Measurements from ENCODE around the gene ANKRD66. TPM values are rescaled to one million over a fixed set of nuclear protein-coding genes. Genes with fewer than 3 reads are reported as not detected.
"Not testable (repeated sequence)": the region's sequence is repeated elsewhere in the genome, so short reads cannot be mapped to it uniquely, and the experiment has no call there.

ANKRD66 gene
- total RNA-seq, 2 experiments from 2014 or later: not detected

DNA sequence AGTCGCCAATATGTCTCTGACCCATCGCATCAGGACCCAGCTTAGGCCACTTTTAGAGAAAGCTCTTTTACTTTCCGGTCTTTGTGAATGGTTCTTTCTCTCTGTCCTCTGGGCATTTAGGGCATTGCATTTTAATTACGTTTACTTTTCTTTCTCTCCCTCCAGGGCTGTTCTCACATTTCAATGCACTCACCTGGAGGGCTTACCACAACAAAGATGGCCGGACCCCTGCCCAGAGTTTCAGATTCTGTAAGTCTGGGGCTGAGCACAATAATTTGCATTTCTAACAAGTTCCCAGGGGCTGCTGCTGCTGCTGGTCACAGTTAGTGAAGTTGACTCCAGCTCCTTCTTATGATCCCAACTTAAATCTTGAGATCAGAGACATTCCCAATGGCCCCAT is 3.0 kb downstream of the ANKRD66 start:
- POLR2A ChIA-PET: no interaction called here
- CTCF ChIA-PET: no interaction called here

DNA sequence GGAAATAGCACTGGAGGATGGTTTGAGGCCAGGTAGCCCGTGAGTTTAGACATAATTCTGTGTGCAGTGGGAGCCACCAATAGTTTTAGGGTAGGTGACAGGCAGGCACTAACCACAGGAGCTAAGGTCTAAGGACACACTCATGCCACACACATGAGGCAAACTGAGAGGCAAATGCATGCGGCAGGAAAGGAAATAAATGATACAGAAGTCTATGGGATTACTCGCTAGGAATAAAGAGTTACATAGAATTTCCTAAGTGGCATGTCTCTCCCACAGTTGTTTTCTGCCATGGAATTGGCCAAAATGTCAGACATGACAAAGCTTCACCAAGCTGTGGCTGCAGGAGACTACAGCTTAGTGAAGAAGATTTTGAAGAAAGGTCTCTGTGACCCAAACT is 4.9 kb downstream of the ANKRD66 start:
- POLR2A ChIA-PET: no interaction called here
- CTCF ChIA-PET: no interaction called here

DNA sequence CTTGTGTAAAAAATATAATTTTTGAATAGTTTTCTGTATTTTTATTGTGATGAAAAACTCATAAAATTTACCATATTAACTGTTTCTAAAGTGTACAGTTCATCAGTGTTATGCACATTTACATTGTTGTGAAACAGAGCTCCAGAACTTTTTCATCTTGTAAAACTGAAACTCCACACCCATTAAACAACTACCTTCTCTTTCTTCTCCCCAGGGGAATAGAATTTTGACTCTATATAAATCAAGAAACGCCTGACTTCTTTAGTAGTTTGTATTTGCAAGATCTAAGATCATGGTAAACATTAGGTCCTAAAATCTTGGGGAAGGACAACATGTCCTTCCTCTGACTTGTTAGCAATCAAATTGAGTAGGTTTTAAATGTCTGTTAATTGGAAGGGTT is 9.1 kb downstream of the ANKRD66 start:
- ChIA-PET POLR2A (no interaction called here), CTCF (no interaction called here)

DNA sequence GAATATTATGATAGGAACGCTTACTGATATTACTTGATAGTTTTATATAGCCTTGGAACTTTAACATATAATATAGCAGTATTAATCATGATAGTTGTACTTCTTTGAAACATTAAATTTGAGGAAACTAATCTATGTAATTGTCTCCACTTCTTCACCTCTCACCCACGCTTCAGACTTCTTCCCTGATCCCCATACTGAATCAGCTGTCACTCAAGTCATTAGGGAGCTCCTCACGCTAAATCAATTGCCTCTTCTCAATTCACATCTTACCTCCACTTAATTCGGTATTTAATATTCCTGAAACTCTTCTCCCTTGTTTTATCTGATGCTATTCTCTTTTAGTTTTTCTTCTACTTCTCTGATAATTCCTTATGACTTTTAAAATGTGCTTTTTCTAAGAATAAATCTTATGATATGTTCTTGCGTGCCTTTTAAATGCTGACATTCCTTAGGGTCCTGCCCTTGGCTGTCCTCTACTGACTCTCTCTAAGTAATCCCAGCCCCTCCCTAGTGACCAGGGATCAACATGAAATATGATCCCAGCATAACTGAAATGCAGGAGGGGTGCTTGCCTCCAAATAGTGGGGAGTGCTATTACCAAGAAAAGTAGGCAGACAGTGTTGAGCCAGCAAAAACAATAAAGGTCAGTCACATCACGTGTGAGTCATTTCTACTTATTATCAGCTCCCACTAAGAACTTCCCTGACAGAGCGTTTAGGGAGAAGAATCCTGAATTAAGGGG is 9.9 kb downstream of the ANKRD66 start:
- ChIA-PET CTCF (no interaction called here), POLR2A (no interaction called here)

DNA sequence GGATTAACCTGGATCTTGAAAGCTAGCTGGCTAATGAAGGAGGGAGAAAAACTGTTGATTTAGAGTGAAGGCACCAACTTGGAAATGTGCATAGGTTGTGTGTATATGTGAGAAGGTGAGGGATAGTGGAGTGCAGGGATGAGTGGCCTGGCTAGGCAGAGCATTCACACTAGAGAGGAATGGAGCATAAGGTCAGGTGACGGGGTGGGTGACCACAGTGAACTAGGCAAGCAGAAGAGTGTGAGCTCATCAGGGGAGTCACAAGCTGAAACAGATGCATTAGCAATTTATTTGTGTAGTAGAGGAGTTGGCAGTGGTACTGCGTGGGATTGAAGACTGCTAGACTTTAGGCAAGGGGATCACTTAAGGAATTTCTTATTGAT is 10.5 kb downstream of the ANKRD66 start:
- POLR2A ChIA-PET: no interaction called here

DNA sequence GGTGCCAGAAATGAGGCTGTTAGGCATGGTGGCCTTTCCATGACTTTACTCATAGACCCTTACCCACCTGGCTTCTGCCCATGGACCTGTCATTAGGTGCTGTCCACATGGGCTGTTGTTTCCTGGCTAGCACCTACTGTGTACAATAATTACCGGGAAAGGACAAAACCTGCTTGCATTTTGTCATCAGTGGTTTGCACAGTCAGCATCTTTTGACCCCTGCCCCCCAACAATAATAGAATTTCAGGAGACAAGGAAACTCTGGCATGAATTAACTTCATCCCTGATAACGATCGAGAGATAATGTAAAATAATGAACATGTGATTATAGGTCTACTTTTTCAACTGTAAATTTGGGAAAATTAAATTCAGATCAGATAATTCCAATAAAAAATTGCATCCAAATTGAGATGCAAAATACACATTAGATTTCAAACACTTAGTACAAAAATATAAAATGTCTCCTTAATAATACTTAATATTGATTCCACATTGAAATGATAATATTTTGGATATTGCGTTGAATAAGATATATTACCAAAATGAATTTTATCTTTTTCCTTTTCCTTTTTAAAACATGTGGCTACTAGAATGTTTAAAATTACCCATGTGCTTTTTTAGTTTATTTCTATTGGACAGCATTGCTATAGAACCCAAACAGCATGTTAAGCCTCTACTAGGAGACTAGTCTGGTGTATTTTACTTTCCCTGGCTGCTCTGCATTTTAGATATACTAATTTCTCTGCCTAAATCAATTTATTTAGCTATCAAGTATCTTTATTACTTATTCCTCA is 12.4 kb downstream of the ANKRD66 start:
- POLR2A ChIA-PET: no interaction called here
- CTCF ChIA-PET: no interaction called here

More for the DNA sequence above, 10.5 kb downstream of the ANKRD66 start:
- CTCF ChIA-PET: no interaction called here

DNA sequence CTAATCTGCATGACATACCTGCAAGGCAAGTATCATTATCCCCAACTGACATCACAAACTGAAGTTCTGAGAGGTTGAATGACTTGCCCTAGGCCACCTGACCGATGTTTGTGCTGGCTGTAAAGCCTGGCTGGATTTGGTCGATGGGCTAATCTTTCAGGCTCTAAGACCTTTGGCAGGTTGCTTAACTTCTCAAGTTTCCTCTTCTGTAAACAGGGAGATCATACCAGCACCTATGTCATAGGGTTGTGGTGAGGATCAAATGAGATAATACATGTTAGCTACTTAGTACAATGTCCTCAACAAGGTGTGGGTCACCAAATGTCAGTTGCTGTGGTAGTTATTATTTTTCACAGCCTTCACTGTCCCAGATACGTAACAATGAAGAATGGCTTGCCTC is 14.2 kb downstream of the ANKRD66 start:
- POLR2A ChIA-PET: no interaction called here
- CTCF ChIA-PET: no interaction called here

DNA sequence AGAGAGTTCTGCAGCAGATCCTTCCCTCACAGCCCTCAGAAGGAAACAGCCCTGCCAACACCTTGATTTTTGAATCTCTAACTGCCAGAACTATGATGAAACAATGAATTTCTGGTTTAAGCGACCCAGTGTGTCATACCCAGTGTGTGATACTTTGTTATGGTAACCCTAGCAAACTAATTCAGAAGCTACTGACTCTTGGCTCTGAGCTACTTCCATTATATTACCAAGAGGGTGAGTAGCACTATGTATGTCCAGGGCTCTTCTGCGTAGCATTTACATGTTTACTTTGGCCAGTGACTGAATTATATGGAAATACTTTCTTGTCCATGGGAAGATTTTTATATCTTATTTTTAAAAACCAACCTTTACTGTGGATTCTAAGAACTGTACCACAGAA is 16.7 kb downstream of the ANKRD66 start:
- POLR2A ChIA-PET: no interaction called here
- CTCF ChIA-PET: no interaction called here

DNA sequence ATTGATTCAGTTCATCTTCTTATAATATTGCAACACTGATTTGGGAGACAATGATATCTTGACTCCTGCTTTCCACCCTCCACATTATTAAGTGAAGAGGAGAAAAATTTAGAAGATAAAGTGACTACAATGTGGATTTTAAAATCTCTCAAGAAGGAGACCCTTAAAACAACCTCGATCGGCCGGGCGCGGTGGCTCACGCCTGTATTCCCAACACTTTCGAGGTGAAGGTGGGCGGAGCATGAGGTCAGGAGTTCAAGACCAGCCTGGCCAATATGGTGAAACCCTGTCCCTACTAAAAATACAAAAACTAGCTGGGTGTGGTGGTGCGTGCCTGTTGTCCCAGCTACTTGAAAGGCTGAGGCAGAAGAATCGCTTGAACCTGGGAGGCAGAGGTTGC is 17.5 kb downstream of the ANKRD66 start:
- CTCF ChIA-PET, POLR2A ChIA-PET: not testable (repeated sequence)

DNA sequence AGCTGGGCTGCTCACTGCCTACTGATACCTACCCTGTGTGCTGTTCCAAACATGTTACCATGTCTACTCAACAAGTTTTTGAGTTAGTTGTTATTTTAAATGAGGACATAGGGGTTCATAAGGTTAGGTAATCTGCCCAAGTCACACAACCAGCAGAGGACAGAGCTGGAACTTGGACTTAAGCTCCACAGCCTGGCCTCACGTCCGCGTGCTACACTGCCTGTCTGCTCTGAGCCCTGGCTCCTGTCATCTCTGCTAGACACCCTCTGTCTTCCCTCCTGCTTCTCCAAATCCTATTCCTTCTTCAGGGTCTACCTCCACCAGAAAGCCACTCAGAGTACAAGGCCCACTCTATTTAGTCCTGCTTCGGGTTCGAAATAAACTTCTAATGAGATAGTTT is 18.2 kb downstream of the ANKRD66 start:
- ChIA-PET POLR2A (no interaction called here), CTCF (no interaction called here)

DNA sequence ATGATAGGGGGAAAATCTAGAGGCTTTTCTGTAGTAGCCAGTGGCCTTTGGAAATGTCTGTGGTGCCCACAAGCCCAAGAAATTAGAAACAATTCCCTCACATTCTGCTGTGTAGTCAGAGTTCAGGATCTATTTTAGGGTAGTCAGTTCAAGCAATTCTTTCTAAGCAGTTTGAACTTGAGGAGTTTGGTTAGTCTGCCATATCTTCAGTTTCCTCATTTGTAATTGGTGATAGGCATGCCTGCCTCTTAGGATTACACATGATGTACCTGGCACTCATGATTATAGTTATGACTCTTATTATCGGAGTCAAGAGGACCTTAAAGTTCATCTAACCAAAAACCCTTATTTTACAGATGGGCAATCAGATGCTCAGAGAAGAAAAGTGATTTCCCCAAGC is 25.3 kb downstream of the ANKRD66 start:
- ChIA-PET CTCF (no interaction called here), POLR2A (no interaction called here)

DNA sequence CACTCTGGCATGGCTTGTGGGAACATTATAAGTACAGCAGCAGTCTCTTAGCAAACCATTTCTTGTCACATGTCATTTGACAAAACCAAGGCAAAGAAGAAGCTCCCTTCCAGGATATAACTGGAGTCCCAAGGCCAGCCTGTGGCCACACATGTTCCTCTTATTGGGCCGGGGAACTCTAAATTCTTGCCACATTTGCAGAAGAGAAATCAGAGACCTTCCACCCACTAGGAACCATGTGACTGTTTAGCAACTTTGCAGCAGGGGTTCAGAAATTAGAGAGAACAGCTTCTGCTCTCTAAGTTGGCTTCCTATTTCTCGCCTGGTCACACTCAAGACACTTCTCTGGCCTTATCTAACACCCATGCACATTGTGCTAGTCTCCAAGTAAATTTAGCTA is 26.0 kb downstream of the ANKRD66 start:
- POLR2A ChIA-PET: no interaction called here
- CTCF ChIA-PET: no interaction called here

DNA sequence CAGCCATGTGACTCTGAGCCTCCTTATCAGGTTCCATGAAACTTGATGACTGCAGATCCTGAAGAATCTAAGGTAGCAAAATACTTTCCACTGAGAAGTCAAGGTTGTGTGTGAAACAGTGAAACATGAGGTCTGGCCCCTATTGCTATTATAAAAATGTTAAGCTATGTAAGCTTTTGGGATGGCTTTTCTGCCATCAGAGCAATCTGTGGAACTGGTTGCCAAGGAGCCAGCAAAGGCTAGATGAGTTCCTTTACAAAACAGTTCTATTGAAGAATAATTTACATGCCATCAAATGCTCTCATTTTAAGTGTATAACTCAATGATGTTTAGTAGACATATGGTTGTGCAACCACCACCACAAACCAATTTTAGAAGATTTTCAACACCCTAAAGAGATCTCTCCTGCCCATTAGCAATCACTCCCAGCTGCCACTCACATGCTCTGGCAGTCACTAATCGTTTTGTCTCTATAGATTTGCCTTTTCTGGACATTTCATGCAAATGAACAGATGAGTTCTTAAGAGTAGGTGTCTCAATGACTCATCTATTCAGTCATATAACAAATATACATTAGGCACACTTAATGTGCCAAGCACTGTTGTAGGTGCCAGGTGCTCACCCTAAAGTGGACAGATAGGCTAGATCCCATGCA is 26.6 kb downstream of the ANKRD66 start:
- ChIA-PET POLR2A (no interaction called here), CTCF (no interaction called here)

DNA sequence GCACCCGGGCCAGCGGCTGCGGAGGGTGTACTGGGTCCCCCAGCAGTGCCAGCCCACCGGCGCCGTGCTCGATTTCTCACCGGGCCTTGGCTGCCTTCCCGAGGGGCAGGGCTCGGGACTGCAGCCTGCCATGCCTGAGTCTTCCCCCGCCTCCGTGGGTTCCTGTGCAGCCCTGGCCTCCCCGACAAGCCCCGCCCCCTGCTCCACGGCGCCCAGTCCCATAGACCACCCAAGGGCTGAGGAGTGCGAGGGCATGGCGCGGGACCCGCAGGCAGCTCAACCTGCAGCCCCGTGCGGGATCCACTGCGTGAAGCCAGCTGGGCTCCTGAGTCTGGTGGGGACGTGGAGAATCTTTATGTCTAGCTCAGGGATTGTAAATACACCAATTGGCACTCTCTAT is 28.0 kb downstream of the ANKRD66 start:
- POLR2A ChIA-PET, CTCF ChIA-PET: not testable (repeated sequence)

DNA sequence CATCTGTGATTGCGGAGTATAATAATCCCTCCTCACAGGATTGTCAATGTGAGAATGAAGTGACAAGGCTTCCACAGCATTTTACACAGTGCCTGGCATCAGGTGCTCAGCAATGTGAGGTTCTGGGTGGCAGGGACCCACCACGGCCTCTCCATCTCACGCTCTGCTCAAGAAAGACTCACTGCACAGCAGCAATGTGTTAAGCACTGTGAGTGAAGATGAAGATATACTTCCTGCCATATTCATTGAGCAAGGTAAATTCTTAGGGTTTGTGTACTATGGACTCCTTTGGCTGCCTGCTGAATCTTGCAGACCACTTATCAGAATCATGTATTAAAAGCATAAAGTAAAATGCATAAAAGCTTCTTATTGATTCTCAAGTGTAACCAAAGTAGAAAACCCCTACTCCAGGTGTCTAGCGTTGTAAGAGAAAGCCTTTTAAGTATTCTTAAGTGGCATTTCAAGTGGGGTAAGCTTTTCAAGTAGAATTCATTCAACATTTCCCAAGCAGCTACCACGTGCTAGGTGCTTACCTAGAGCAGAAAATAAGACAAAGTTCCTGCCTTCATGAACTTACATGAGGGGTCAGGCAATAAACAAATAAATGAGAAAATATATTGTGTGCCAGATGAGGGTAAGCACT is 29.5 kb downstream of the ANKRD66 start:
- POLR2A ChIA-PET: no interaction called here
- CTCF ChIA-PET: no interaction called here

DNA sequence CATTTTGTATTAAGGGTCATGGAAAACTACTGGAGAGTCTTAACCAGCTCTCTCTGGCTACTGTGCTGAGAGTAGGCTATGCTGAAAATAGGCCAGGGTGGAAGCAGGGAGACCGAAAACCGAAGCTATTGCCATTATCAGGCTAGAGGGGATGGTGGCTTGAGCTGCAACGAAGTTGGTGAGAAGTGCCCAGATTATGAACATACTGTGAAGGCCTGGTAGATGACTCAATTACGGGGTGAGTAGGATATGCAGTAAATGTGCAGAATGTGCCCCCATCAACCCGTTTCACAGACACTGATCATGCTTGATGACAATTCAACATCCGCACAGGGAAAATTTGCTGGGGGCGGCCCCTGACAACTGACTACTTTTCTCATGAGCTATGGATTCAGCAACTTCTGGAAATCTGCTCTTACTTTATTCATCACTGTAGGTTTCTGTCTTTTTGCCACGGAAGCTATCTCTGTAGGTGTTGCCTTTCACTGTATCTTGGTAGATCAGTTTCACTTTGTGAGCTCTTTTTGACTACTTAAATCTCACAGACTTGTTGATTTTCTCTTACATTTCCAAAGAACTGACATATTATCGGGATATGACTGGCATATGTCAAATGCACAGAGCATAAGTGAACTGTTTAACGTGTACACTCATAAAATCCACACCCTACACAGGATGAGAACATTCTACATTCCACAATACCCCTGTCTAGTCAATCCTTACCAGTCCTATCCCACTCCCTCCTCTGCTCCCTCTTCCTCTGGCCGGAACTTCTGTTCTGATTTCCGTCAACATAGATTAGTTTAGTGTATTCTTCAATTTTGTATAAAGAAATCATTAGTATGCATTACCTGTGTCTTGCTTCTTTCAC is 31.0 kb downstream of the ANKRD66 start:
- ChIA-PET CTCF (no interaction called here), POLR2A (no interaction called here)

DNA sequence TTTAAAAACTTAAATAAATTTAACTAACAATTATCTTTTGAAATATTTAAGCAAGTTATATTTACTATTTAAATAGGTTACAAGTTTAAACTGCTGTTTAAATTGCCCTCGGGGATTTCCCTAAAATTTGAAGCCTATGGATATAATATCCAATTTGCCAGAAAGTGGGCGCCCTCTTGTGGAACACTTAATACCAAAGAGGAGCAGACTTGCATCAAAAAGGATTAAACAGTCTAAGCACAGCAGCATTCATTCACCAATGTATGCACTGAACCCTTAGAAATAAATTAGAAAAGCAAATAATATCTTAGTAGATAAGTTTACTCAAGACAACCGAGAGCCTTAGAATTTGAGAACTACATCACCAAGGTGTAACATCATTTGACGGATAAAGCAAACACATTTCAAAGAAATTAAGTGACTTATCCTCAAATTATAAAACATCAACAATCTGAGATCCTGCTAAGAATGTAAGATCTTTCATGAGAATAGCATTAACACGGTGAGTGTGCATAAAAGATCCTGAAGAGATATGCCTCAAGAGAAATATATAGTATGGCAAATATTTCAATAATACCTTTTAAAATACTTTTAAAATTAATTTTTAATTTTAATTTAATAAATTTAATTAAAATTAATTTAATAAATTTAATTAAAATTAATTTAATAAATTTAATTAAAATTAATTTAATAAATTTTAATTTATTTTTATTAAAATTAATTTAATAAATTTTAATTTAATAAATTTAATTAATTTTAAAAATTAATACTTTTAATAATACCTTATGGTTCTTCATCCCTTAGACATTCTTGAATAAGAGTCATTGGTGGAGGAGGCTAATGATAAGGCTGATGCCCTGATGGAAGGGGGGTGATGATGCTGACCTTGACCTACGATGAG is 35.0 kb downstream of the ANKRD66 start:
- ChIA-PET CTCF (no interaction called here), POLR2A (no interaction called here)

DNA sequence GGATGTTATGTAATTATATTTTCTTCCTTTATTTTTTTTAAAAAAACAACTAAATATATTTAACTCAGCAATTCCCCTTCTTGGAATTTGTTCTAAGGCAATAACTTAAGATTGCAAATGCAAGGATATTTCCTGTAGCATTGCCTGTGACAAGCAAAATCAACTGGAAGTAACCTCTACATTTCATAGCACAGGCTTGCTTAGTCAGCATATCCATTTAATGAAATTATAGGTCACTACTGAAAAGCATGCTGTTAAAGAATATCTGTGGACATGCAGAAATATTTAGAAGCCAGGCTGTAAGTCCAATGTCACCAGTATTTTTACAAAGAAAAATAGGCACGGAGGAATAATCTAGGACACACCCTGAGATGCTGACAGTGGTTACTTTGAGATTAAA is 37.8 kb downstream of the ANKRD66 start:
- CTCF ChIA-PET: no interaction called here

DNA sequence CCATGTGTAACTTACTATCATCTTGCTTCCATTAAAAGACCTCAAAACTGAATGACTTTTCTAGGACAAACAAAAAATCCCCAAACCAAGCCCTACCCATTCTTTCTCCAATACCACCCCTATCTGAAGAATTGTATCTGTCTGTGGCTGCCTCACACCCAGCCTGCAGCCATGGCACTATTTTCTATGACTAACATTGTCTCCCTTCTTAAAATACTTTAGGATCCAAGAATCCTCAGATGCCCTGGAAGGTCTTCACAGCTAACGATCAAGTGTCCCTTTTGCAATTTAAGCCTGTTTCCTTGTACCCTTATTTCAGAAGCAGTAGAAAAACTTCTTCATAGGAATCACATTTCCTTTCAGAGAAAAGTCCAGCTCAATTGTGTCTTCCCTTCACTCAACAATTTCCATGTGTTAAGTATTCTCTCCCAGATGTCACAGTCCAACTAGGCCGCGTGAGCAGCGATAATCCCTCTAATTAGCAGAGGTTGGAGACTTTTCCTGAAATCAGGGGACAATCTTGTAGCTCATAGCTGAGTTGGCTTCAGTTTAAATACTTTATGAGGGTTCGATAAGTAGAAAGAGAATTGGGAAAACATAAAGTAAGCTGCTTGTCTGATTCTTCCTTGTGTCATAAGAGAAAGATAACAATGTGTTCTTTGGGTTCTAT is 41.3 kb downstream of the ANKRD66 start:
- POLR2A ChIA-PET: no interaction called here
- CTCF ChIA-PET: no interaction called here

More for the DNA sequence above, 37.8 kb downstream of the ANKRD66 start:
- POLR2A ChIA-PET: no interaction called here
